HepG2 (cell line): ENCODE measurements around the gene MMP25. TPM values are rescaled to one million over a fixed set of nuclear protein-coding genes. Genes with fewer than 3 reads are reported as not detected.

ENCODE experiments used
- ATAC-seq: fragments of 200-7000 bp; cut with Tn5 transposase; 3 replicates; pipeline ENCODE4 v1.9.1; 2020; ENCODE audit warnings: mild to moderate bottlenecking, moderate library complexity
- BruUV-seq: library from RNA; stranded (reverse); fragments of 400-500 nt; replicated peaks from 2 replicates; lab custom pipeline; 2021; lab: Mats Ljungman, UMichigan
- CTCF ChIA-PET: fragments of 300-600 bp; formaldehyde crosslinking; extraction: SDS; loops from one replicate; lab custom pipeline; 2021; ENCODE audit warnings: low total read pairs, inconsistent platforms, low intra/inter-chr PET ratio; lab: Yijun Ruan, JAX
- POLR2A ChIA-PET: fragments of 350-600 bp; sonication (Branson Sonifier 250); formaldehyde crosslinking; loops from one replicate; lab custom pipeline; 2020; ENCODE audit warnings: antibody characterized with exemption, inconsistent platforms; lab: Yijun Ruan, JAX
- DNase-seq: peaks from one replicate; pipeline ENCODE4 v3.0.0-alpha.2; 2015; ENCODE audit warnings: low spot score
- FAIRE-seq: peaks from 3 replicates; lab custom pipeline; 2011; peaks lifted over from hg19 to GRCh38; lab: Jason Lieb, UNC
- H2AFZ ChIP-seq: one replicate; pipeline ENCODE4 v1.6.1; 2011; ENCODE audit warnings: low read length, inconsistent platforms
- H3K27ac ChIP-seq: fragments of 300-600 bp; 3 replicates; pipeline ENCODE4 v1.8.0; 2011; ENCODE audit warnings: mixed run types, mild to moderate bottlenecking, mixed read lengths, low read length, inconsistent platforms; ENCODE audit not compliant: insufficient read depth; ENCODE audit errors: extremely low read length
- H3K27me3 ChIP-seq, 2 experiments: fragments of 200-600 bp in 1 of 2; 2 replicates in 1 of 2; 3 replicates in 1 of 2; pipeline versions ENCODE4 v1.6.0 to v1.8.0; 2011; ENCODE audit warnings: low read length in 2 of 2, mild to moderate bottlenecking in 2 of 2, moderate library complexity in 2 of 2, inconsistent platforms in 1 of 2; ENCODE audit not compliant: insufficient read depth in 2 of 2, control insufficient read depth in 1 of 2
- H3K36me3 ChIP-seq, 2 experiments: fragments of 200-600 bp in 1 of 2; replicated peaks in 1 of 2; 2 replicates in 1 of 2; 3 replicates in 1 of 2; pipeline versions ENCODE4 v1.5.1 to v1.8.0; 2011; ENCODE audit warnings: low read length in 2 of 2, inconsistent platforms in 1 of 2; ENCODE audit not compliant: insufficient read depth in 2 of 2, control insufficient read depth in 1 of 2
- H3K4me1 ChIP-seq: 2 replicates; pipeline ENCODE4 v1.5.1; 2012; ENCODE audit warnings: low read length, inconsistent platforms; ENCODE audit not compliant: insufficient read depth
- H3K4me2 ChIP-seq: 2 replicates; pipeline ENCODE4 v1.6.0; 2011; ENCODE audit warnings: low read depth, low read length, inconsistent platforms
- H3K4me3 ChIP-seq, 3 experiments: fragments of 200-600 bp in 1 of 3; sonication (generic), shearing (Covaris generic) in 1 of 3; replicated peaks in 1 of 3; 2 replicates each; pipeline ENCODE4 v1.5.1; 2011 to 2016; ENCODE audit warnings: low read length in 3 of 3, inconsistent platforms in 2 of 3, low read depth in 2 of 3, mild to moderate bottlenecking in 2 of 3, control low read depth in 1 of 3, mixed read lengths in 1 of 3; ENCODE audit not compliant: insufficient read depth in 1 of 3
- H3K79me2 ChIP-seq: one replicate; pipeline ENCODE4 v1.6.1; 2011; ENCODE audit warnings: low read length, inconsistent platforms; ENCODE audit not compliant: insufficient read depth
- H3K9ac ChIP-seq: 2 replicates; pipeline ENCODE4 v1.6.0; 2011; ENCODE audit warnings: mild to moderate bottlenecking, low read depth, low read length, inconsistent platforms; ENCODE audit not compliant: insufficient read depth
- H3K9me3 ChIP-seq: 2 replicates; pipeline ENCODE4 v1.5.1; 2012; ENCODE audit warnings: mild to moderate bottlenecking, low read length
- H4K20me1 ChIP-seq: 2 replicates; pipeline ENCODE4 v1.6.0; 2011; ENCODE audit warnings: inconsistent platforms, mild to moderate bottlenecking, low read length, moderate library complexity; ENCODE audit not compliant: insufficient read depth
- GABPA ChIP-seq, 2 experiments: IDR thresholded peaks; 2 replicates each; pipeline ENCODE4 v1.6.1; 2011 to 2016; ENCODE audit warnings: low read depth in 2 of 2, low read length in 1 of 2, missing biosample characterization in 1 of 2, missing genetic modification characterization in 1 of 2
- MEIS2 ChIP-seq: sonication (generic); formaldehyde crosslinking; IDR thresholded peaks from 2 replicates; pipeline ENCODE4 v1.9.0; 2021; ENCODE audit warnings: mild to moderate bottlenecking, missing genetic modification reagents
- NCOA2 ChIP-seq: sonication (generic); formaldehyde crosslinking; IDR thresholded peaks from 2 replicates; pipeline ENCODE4 v1.8.0; 2022; ENCODE audit warnings: inconsistent platforms
- POLR2G ChIP-seq: fragments of 200-400 bp; formaldehyde crosslinking; IDR thresholded peaks from 2 replicates; pipeline ENCODE4 v1.6.1; 2018; ENCODE audit warnings: mild to moderate bottlenecking, low read depth, low read length, moderate library complexity
- PRPF4 ChIP-seq: fragments of 200-400 bp; formaldehyde crosslinking; IDR thresholded peaks from 2 replicates; pipeline ENCODE4 v1.6.1; 2016; ENCODE audit warnings: low read length, low read depth; ENCODE audit not compliant: poor library complexity, severe bottlenecking
- SIN3A ChIP-seq: IDR thresholded peaks from 2 replicates; pipeline ENCODE4 v1.6.1; 2011; ENCODE audit warnings: low read depth, mild to moderate bottlenecking, control low read depth, low read length, borderline replicate concordance
- SOX5 ChIP-seq: IDR thresholded peaks from 2 replicates; pipeline ENCODE4 v1.6.1; 2016; ENCODE audit warnings: borderline replicate concordance
- ZBTB38 ChIP-seq: sonication (generic); formaldehyde crosslinking; IDR thresholded peaks from 2 replicates; pipeline ENCODE4 v1.5.1; 2020; ENCODE audit warnings: mild to moderate bottlenecking, missing genetic modification reagents
- ZNF205 ChIP-seq: IDR thresholded peaks from 2 replicates; pipeline ENCODE4 v1.6.1; 2018; ENCODE audit warnings: missing biosample characterization, missing genetic modification reagents
- ZNF335 ChIP-seq: sonication (generic); formaldehyde crosslinking; IDR thresholded peaks from 2 replicates; pipeline ENCODE4 v1.4.0; 2020; ENCODE audit warnings: missing genetic modification reagents
- ZNF652 ChIP-seq: IDR thresholded peaks from 2 replicates; pipeline ENCODE4 v1.6.1; 2016; ENCODE audit warnings: low read depth, borderline replicate concordance
- WGBS: methylation state at CpG from one replicate; pipeline ENCODE4 v1.1.6; 2017; ENCODE audit warnings: low lambda C conversion rate; 5-methylcytosine and 5-hydroxymethylcytosine counted together
- in situ Hi-C: cut with HindIII; loops from 2 replicates; pipeline ENCODE4 v1.10.0; 2017; ENCODE audit warnings: low pct_unique_long_range_greater_than_20kb; ENCODE audit not compliant: extremely low pct_ligation_motif_present
- intact Hi-C: fragments of 100-400 bp; cut with micrococcal nuclease; formaldehyde crosslinking; loops from one replicate; pipeline ENCODE4 v1.10.0; 2022; ENCODE audit not compliant: unreplicated experiment
- polyA plus RNA-seq, 8 experiments: library from polyadenylated mRNA; depleted of rRNA in 3 of 8; stranded (reverse) in 7 of 8; unstranded in 1 of 8; fragments of >200 nt; fragmentation: Illumina TruSeq in 4 of 8; extraction: Trizol in 4 of 8; gene quantifications; 2 replicates each; pipeline versions ENCODE4 v1.2.1 to v1.2.3, GENCODE V29; 2011 to 2016; ENCODE audit warnings: low read depth in 4 of 8, missing spikeins in 1 of 8, mixed read lengths in 1 of 8; ENCODE audit not compliant: insufficient read depth in 1 of 8
- total RNA-seq, 5 experiments: library from RNA; depleted of rRNA; stranded (reverse); fragments of >200 nt; fragmentation: Illumina TruSeq; extraction: Trizol; gene quantifications; 2 replicates each; pipeline ENCODE4 v1.2.3, GENCODE V29; 2016; ENCODE audit warnings: low read depth in 1 of 5
- TF ChIP-seq, protein P1 (sequence below): sonication (generic); formaldehyde crosslinking; IDR thresholded peaks from 2 replicates; pipeline ENCODE4 v1.9.0; 2022; ENCODE audit warnings: missing genetic modification reagents, mild to moderate bottlenecking, borderline replicate concordance
- TF ChIP-seq, protein P2 (sequence below): sonication (generic); formaldehyde crosslinking; IDR thresholded peaks from 2 replicates; pipeline ENCODE4 v1.4.0; 2020; ENCODE audit warnings: missing genetic modification reagents, borderline replicate concordance
- TF ChIP-seq, protein P3 (sequence below): sonication (generic); formaldehyde crosslinking; IDR thresholded peaks from 2 replicates; pipeline ENCODE4 v1.5.1; 2020; ENCODE audit warnings: mild to moderate bottlenecking, missing genetic modification reagents, moderate library complexity

Gene MMP25
- total and polyA plus RNA-seq, 2 of the 13 experiments (the other 11 are each of a cell fraction or from before 2014, with no cell fraction given): 0.04 to 0.08 TPM

DNA sequence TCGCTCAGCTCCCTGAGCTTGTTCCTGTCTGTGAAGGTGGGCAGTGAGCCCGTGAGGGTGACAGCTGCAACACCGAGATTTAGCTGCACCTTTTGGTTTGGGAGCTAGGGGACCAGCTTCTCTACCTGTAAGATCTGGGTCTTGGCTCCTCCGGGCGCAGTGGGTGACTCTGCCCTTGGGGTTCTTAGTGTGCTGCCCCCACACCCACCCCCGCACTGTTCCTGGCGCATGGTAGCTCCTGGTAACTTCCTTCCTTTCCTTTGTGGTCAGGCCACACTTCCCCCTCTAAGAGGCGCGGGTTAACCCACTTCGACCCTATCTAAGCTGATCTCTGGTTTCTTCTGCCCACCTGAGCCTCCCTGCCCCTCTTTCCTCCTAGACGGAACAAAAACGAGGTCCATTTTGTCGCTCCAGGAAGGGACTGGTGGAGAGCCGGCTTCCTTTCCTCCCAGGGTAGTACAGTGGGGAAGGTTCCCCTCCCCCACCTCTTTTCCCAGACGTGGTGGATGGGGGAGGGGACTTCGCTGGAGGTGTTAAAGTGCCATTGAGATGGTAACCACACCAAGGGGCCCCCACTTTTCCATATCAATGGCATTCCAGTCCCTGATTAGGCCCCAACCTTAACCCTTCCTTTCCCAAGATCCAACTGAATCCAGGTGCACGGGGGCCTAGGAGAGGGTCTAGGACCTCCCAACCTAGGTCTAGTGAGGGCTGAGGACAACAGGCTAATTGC, 38.2 kb upstream of the MMP25 start:
- in situ Hi-C loops (no loop called here), intact Hi-C loops (no loop called here)
- WGBS: 59% methylated on average over 10 of the region's 17 CpGs
- Histone ChIP-seq H3K27me3 (peaks cover 4 to 16% of the 10 kb centered on the region in 2 experiments; a peak in 4 of 5 replicates), H3K4me2 (peak overlapping the region; percentile 68), H3K9me3 (no peaks in the 10 kb centered on the region), H3K36me3 (no peaks in the 10 kb centered on the region), H3K4me1 (peaks cover 80% of the 10 kb centered on the region), H3K4me3 (peak overlapping the region in 1 of 3 experiments; percentile 59; a peak in 2 of 6 replicates), H4K20me1 (no peaks in the 10 kb centered on the region), H2AFZ (no peak overlapping the region), H3K27ac (peak overlapping the region; percentile 84), H3K79me2 (no peaks in the 10 kb centered on the region), H3K9ac (peak overlapping the region; percentile 59)
- DNase-seq (no peak), FAIRE-seq (no peak), ATAC-seq (no peak)
- BruUV-seq: no TSS peak
- ChIA-PET POLR2A (interaction anchor here (0.8 to 14.2 kb wide), 4 partner anchors 15 to 125 kb away, joined by 3 to 750 read pairs (median 4); partner anchors contain the start of genes CLDN6, FLYWCH2, HCFC1R1 and THOC6), CTCF (no interaction called here)
- TF ChIP-seq GABPA (IDR thresholded peaks at IDR 0.05; ENCODE audit: low read depth, low read length): no peak
- peak; percentile 47; the same call in 1 of the 2 replicates for TF ChIP-seq GABPA (CRISPR knock-in tag; IDR thresholded peaks at IDR 0.05; ENCODE audit: low read depth)
- TF ChIP-seq ZNF205 (CRISPR knock-in tag): no peak
- 0 out of 2 replicates have a peak, but pooled peaks have one; percentile 30 for TF ChIP-seq SIN3A
- peak; percentile 69 for TF ChIP-seq ZNF652 (CRISPR knock-in tag)
- TF ChIP-seq, protein P1, sequence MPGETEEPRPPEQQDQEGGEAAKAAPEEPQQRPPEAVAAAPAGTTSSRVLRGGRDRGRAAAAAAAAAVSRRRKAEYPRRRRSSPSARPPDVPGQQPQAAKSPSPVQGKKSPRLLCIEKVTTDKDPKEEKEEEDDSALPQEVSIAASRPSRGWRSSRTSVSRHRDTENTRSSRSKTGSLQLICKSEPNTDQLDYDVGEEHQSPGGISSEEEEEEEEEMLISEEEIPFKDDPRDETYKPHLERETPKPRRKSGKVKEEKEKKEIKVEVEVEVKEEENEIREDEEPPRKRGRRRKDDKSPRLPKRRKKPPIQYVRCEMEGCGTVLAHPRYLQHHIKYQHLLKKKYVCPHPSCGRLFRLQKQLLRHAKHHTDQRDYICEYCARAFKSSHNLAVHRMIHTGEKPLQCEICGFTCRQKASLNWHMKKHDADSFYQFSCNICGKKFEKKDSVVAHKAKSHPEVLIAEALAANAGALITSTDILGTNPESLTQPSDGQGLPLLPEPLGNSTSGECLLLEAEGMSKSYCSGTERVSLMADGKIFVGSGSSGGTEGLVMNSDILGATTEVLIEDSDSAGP: no peak
- TF ChIP-seq, protein P2, sequence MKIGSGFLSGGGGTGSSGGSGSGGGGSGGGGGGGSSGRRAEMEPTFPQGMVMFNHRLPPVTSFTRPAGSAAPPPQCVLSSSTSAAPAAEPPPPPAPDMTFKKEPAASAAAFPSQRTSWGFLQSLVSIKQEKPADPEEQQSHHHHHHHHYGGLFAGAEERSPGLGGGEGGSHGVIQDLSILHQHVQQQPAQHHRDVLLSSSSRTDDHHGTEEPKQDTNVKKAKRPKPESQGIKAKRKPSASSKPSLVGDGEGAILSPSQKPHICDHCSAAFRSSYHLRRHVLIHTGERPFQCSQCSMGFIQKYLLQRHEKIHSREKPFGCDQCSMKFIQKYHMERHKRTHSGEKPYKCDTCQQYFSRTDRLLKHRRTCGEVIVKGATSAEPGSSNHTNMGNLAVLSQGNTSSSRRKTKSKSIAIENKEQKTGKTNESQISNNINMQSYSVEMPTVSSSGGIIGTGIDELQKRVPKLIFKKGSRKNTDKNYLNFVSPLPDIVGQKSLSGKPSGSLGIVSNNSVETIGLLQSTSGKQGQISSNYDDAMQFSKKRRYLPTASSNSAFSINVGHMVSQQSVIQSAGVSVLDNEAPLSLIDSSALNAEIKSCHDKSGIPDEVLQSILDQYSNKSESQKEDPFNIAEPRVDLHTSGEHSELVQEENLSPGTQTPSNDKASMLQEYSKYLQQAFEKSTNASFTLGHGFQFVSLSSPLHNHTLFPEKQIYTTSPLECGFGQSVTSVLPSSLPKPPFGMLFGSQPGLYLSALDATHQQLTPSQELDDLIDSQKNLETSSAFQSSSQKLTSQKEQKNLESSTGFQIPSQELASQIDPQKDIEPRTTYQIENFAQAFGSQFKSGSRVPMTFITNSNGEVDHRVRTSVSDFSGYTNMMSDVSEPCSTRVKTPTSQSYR (CRISPR knock-in tag): peak; percentile 89
- no peak for TF ChIP-seq SOX5
- peak; percentile 16; the same call in 1 of the 2 replicates for TF ChIP-seq POLR2G
- no peak for TF ChIP-seq ZNF335 (CRISPR knock-in tag)
- TF ChIP-seq NCOA2: no peak
- TF ChIP-seq PRPF4: peak; percentile 96
- no peak for TF ChIP-seq MEIS2 (CRISPR knock-in tag)
- TF ChIP-seq, protein P3, sequence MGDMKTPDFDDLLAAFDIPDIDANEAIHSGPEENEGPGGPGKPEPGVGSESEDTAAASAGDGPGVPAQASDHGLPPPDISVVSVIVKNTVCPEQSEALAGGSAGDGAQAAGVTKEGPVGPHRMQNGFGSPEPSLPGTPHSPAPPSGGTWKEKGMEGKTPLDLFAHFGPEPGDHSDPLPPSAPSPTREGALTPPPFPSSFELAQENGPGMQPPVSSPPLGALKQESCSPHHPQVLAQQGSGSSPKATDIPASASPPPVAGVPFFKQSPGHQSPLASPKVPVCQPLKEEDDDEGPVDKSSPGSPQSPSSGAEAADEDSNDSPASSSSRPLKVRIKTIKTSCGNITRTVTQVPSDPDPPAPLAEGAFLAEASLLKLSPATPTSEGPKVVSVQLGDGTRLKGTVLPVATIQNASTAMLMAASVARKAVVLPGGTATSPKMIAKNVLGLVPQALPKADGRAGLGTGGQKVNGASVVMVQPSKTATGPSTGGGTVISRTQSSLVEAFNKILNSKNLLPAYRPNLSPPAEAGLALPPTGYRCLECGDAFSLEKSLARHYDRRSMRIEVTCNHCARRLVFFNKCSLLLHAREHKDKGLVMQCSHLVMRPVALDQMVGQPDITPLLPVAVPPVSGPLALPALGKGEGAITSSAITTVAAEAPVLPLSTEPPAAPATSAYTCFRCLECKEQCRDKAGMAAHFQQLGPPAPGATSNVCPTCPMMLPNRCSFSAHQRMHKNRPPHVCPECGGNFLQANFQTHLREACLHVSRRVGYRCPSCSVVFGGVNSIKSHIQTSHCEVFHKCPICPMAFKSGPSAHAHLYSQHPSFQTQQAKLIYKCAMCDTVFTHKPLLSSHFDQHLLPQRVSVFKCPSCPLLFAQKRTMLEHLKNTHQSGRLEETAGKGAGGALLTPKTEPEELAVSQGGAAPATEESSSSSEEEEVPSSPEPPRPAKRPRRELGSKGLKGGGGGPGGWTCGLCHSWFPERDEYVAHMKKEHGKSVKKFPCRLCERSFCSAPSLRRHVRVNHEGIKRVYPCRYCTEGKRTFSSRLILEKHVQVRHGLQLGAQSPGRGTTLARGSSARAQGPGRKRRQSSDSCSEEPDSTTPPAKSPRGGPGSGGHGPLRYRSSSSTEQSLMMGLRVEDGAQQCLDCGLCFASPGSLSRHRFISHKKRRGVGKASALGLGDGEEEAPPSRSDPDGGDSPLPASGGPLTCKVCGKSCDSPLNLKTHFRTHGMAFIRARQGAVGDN (CRISPR knock-in tag): peak; percentile 16; the same call in 1 of the 2 replicates
- 0 out of 2 replicates have a peak, but pooled peaks have one; percentile 17 for TF ChIP-seq ZBTB38 (CRISPR knock-in tag)
